Stimulated activated CD4-positive, alpha-beta T cell treated with anti-CD3 and anti-CD28 coated beads, TNF-alpha, amount 100 ng/mL, for 1 hour (primary cell): Measurements from ENCODE around the gene RAPGEF1.

Source experiments
- DNase-seq, 3 donors: peaks; one replicate each; pipeline ENCODE4 v3.0.0-alpha.2; 2020; ENCODE audit warnings: low read depth in 3 of 3, low spot score in 1 of 3

Gene RAPGEF1

GRCh38 chr9:131748411-131748955 lies 8.6 kb upstream of the RAPGEF1 start:
- no peak for DNase-seq

GRCh38 chr9:131747352-131747751 lies 7.5 kb upstream of the RAPGEF1 start:
- no peak for DNase-seq

GRCh38 chr9:131745610-131746009 lies 5.7 kb upstream of the RAPGEF1 start:
- no peak for DNase-seq

GRCh38 chr9:131744720-131745201 lies 4.9 kb upstream of the RAPGEF1 start:
- no peak for DNase-seq

GRCh38 chr9:131744171-131744719 lies 4.4 kb upstream of the RAPGEF1 start:
- no peak for DNase-seq

- DNase-seq = no peak
Observed at GRCh38 chr9:131743501-131743900, 3.6 kb upstream of the RAPGEF1 start.

GRCh38 chr9:131743096-131743495 lies 3.2 kb upstream of the RAPGEF1 start:
- no peak for DNase-seq

GRCh38 chr9:131740898-131741297 lies 1.0 kb upstream of the RAPGEF1 start:
- DNase-seq = no peak

GRCh38 chr9:131739133-131739958 lies 530 bp downstream of the RAPGEF1 start:
- DNase-seq = no peak

GRCh38 chr9:131738293-131739132 lies 1.4 kb downstream of the RAPGEF1 start:
- no peak for DNase-seq

- DNase-seq = no peak
Observed at GRCh38 chr9:131737426-131737825, 2.5 kb downstream of the RAPGEF1 start.

- no peak for DNase-seq
Observed at GRCh38 chr9:131736431-131736830, 3.4 kb downstream of the RAPGEF1 start.

GRCh38 chr9:131735238-131736128 lies 4.4 kb downstream of the RAPGEF1 start:
- no peak for DNase-seq

GRCh38 chr9:131734781-131735180 lies 5.1 kb downstream of the RAPGEF1 start:
- DNase-seq = no peak

GRCh38 chr9:131734165-131734610 lies 5.7 kb downstream of the RAPGEF1 start:
- DNase-seq = no peak

GRCh38 chr9:131733541-131734061 lies 6.3 kb downstream of the RAPGEF1 start:
- DNase-seq = no peak

GRCh38 chr9:131732636-131733289 lies 7.1 kb downstream of the RAPGEF1 start:
- DNase-seq = no peak

GRCh38 chr9:131732061-131732526 lies 7.8 kb downstream of the RAPGEF1 start:
- DNase-seq = no peak

- DNase-seq = no peak
Observed at GRCh38 chr9:131731644-131732043, 8.2 kb downstream of the RAPGEF1 start.
